B cell (primary cell): ENCODE measurements around the gene ZBP1. TPM values are rescaled to one million over a fixed set of nuclear protein-coding genes. Genes with fewer than 3 reads are reported as not detected.
A peak's percentile ranks its signal among the peaks of the same experiment; 100 is the strongest.

Experiments
- ATAC-seq: fragments of 200-7000 bp; cut with Tn5 transposase; one replicate; pipeline ENCODE4 v1.10.0; 2021; ENCODE audit warnings: low read depth, mild to moderate bottlenecking, moderate number of reproducible peaks, moderate library complexity
- CTCF ChIA-PET: fragments of 350-600 bp; sonication (Branson Sonifier 250); formaldehyde crosslinking; loops from one replicate; lab custom pipeline; 2021; ENCODE audit warnings: antibody characterized with exemption, inconsistent platforms; lab: Charles Lee
- POLR2A ChIA-PET: fragments of 350-600 bp; sonication (Branson Sonifier 250); formaldehyde crosslinking; loops from one replicate; lab custom pipeline; 2021; ENCODE audit warnings: antibody characterized with exemption; lab: Charles Lee
- DNase-seq: peaks from one replicate; pipeline ENCODE4 v3.0.0; 2013
- H2AFZ ChIP-seq: 2 replicates; pipeline ENCODE4 v1.6.1; 2012; ENCODE audit warnings: mild to moderate bottlenecking, low read depth, low read length; ENCODE audit not compliant: insufficient read depth, poor library complexity, severe bottlenecking
- H3K27ac ChIP-seq, 2 donors: 1 replicate in 1 of 2; 2 replicates in 1 of 2; pipeline ENCODE4 v1.5.1; 2012 to 2013; ENCODE audit warnings: low read length in 2 of 2, mild to moderate bottlenecking in 2 of 2, moderate library complexity in 1 of 2
- H3K27me3 ChIP-seq, 4 experiments: fragments of 200-600 bp in 1 of 4; sonication (generic) in 1 of 4; replicated peaks in 1 of 4; 1 replicate in 2 of 4; 2 replicates in 2 of 4; pipeline versions ENCODE4 v1.6.1 to v1.7.0; 2013 to 2016; ENCODE audit warnings: low read length in 3 of 4, mild to moderate bottlenecking in 2 of 4, mixed read lengths in 1 of 4, moderate library complexity in 1 of 4; ENCODE audit not compliant: insufficient read depth in 4 of 4, control insufficient read depth in 3 of 4; ENCODE audit errors: control extremely low read depth in 1 of 4
- H3K36me3 ChIP-seq, 2 experiments: replicated peaks in 1 of 2; 1 replicate in 1 of 2; 2 replicates in 1 of 2; pipeline versions ENCODE4 v1.6.1 to v1.7.1; 2013; ENCODE audit warnings: low read length in 1 of 2; ENCODE audit not compliant: insufficient read depth in 2 of 2, control insufficient read depth in 1 of 2; ENCODE audit errors: control extremely low read depth in 1 of 2, extremely low read depth in 1 of 2
- H3K4me1 ChIP-seq, 2 donors: fragments of 200-600 bp in 1 of 2; sonication (generic) in 1 of 2; 1 replicate in 1 of 2; 2 replicates in 1 of 2; pipeline versions ENCODE4 v1.5.1 to v1.6.1; 2013 to 2017; ENCODE audit warnings: low read length in 2 of 2; ENCODE audit not compliant: control insufficient read depth in 2 of 2, insufficient read depth in 2 of 2
- H3K4me2 ChIP-seq: replicated peaks from 2 replicates; pipeline ENCODE3; 2012; ENCODE audit warnings: mild to moderate bottlenecking, low read depth, low read length; ENCODE audit not compliant: poor library complexity, severe bottlenecking
- H3K4me3 ChIP-seq, 5 experiments: fragments of 200-600 bp in 1 of 5; sonication (generic) in 1 of 5; 1 replicate in 3 of 5; 2 replicates in 2 of 5; pipeline versions ENCODE4 v1.5.1 to v1.7.0; 2011 to 2016; ENCODE audit warnings: low read length in 4 of 5, mild to moderate bottlenecking in 4 of 5, low read depth in 2 of 5, control low read depth in 1 of 5, moderate library complexity in 1 of 5; ENCODE audit not compliant: insufficient read depth in 1 of 5; ENCODE audit errors: control extremely low read depth in 1 of 5, extremely low read depth in 1 of 5
- H3K79me2 ChIP-seq: fragments of 200-600 bp; sonication (generic); one replicate; pipeline ENCODE4 v1.6.0; 2016; ENCODE audit warnings: low read length; ENCODE audit not compliant: control insufficient read depth, insufficient read depth
- H3K9ac ChIP-seq: fragments of 200-600 bp; sonication (generic); 2 replicates; pipeline ENCODE4 v1.6.1; 2017; ENCODE audit warnings: mild to moderate bottlenecking, low read length, moderate library complexity
- H3K9me3 ChIP-seq, 3 donors: one replicate each; pipeline versions ENCODE4 v1.6.1 to v1.7.1; 2013; ENCODE audit warnings: low read length in 2 of 3; ENCODE audit not compliant: control insufficient read depth in 2 of 3, insufficient read depth in 1 of 3; ENCODE audit errors: control extremely low read depth in 1 of 3
- H4K20me1 ChIP-seq: 2 replicates; pipeline ENCODE4 v1.6.0; 2012; ENCODE audit warnings: mild to moderate bottlenecking, low read length; ENCODE audit not compliant: insufficient read depth, control insufficient read depth, poor library complexity, severe bottlenecking
- H3K27ac Mint-ChIP-seq: one replicate; pipeline ENCODE4 v1.8.0; 2021; ENCODE audit warnings: mixed read lengths
- H3K27me3 Mint-ChIP-seq: one replicate; pipeline ENCODE4 v1.8.0; 2021; ENCODE audit warnings: mixed read lengths
- H3K4me1 Mint-ChIP-seq: one replicate; pipeline ENCODE4 v1.8.0; 2021; ENCODE audit warnings: mixed read lengths
- H3K4me3 Mint-ChIP-seq: one replicate; pipeline ENCODE4 v1.8.0; 2021; ENCODE audit warnings: mixed read lengths
- H3K9me3 Mint-ChIP-seq: one replicate; pipeline ENCODE4 v1.8.0; 2022; ENCODE audit warnings: mixed read lengths; ENCODE audit not compliant: insufficient read depth
- CTCF ChIP-seq: fragments of 200-600 bp; IDR thresholded peaks from one replicate; pipeline ENCODE4 v1.8.0; 2022; ENCODE audit warnings: antibody characterized with exemption, mild to moderate bottlenecking
- EZH2 ChIP-seq: IDR thresholded peaks from 2 replicates; pipeline ENCODE4 v1.6.1; 2012; ENCODE audit warnings: borderline replicate concordance, low read depth, mild to moderate bottlenecking, moderate library complexity, low read length; ENCODE audit not compliant: insufficient read depth, poor library complexity, severe bottlenecking
- WGBS: methylation state at CpG from one replicate; pipeline ENCODE4 v1.1.5; 2013; ENCODE audit warnings: missing lambda C conversion rate; ENCODE audit not compliant: insufficient coverage; 5-methylcytosine and 5-hydroxymethylcytosine counted together
- intact Hi-C: fragments of 100-400 bp; cut with micrococcal nuclease; formaldehyde crosslinking; loops from one replicate; pipeline ENCODE4 v1.10.0; 2022
- polyA plus RNA-seq: library from polyadenylated mRNA; depleted of rRNA; stranded (reverse); fragments of >200 nt; gene quantifications from 2 replicates; pipeline ENCODE4 v1.2.3, GENCODE V29; 2012
- total RNA-seq, 2 donors: library from RNA; stranded (reverse); fragments of 120-200 nt in 1 of 2; gene quantifications; 1 replicate in 1 of 2; 2 replicates in 1 of 2; pipeline versions ENCODE4 v1.2.3 to v1.2.4, GENCODE V29; 2013 to 2022

The ZBP1 gene
- total and polyA plus RNA-seq, 2 donors (not counting 1 experiment from before 2014, with no cell fraction given), result 29.9 to 69.2 TPM

DNA sequence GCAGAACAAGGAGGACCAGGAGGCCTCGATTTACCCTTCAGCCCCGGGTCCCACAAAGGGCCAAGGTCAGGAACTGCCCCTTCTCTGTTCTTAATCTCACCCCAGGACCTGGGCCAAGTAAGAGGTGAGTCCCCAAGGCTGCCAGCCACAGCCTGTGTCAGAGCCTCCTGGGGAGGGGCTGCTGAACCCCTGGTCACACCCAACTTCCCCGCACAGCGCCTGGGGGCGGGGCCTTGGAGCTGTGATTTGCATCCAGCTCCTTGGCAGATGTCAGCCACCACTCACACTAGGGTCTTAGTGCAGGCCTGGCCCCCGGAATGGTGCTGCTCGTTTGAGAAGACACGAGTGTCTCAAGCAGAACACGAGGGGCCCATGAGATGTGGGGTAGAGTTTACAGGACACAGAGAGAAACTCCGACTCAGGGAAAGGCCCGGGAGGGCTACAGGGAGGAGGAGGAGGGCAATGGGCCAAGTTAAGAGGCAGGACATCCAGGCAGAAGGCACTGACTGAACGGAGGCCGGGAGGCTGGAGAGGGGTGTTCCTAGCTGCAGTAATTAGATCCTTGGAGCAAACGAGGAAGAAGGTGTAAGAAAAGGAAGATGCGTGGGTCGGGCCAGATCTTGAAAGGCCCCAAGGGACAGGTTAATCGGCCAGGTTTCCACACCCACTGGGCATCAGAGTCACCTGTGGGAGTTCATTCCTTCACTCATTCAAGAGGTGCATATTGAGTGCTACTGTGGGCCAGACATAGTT lies 26.9 kb downstream of the ZBP1 start:
- ATAC-seq, result no peak
- ChIA-PET CTCF (interaction anchor here (0.6 to 7.8 kb wide), 12 partner anchors 11 to 1198 kb away, joined by 3 to 91 read pairs (median 3); no protein-coding TSS in a partner anchor), POLR2A (no interaction called here)
- peak; percentile 42 for DNase-seq
- peaks cover 0 to 3% (median 0%) of the 10 kb centered on the region in 4 experiments for H3K27me3 ChIP-seq
- Mint-ChIP-seq H3K27me3 (peaks cover 5% of the 10 kb centered on the region), H3K27ac (no peak overlapping the region), H3K9me3 (no peaks in the 10 kb centered on the region), H3K4me1 (peaks cover 18% of the 10 kb centered on the region), H3K4me3 (no peak overlapping the region)
- intact Hi-C loops, result no loop called here
- H3K4me3 ChIP-seq, result no peak overlapping the region
- no peak overlapping the region for H3K27ac ChIP-seq
- no peaks in the 10 kb centered on the region for H4K20me1 ChIP-seq
- TF ChIP-seq CTCF, result no peak
- TF ChIP-seq EZH2, result no peak
- H3K79me2 ChIP-seq, result no peaks in the 10 kb centered on the region
- H3K9me3 ChIP-seq, result peaks cover 0 to 11% (median 0%) of the 10 kb centered on the region in 3 donors
- H3K9ac ChIP-seq, result no peak overlapping the region
- no peak overlapping the region for H2AFZ ChIP-seq
- no peak overlapping the region for H3K4me2 ChIP-seq
- 57% methylated on average over 12 of the region's 17 CpGs for WGBS
- H3K4me1 ChIP-seq, result peaks cover 10 to 26% of the 10 kb centered on the region in 2 donors
- H3K36me3 ChIP-seq, result no peaks in the 10 kb centered on the region
